Brain microvascular endothelial cell (primary cell): ENCODE measurements around the gene OR52E1.

Source experiments
- DNase-seq: peaks from one replicate; pipeline ENCODE4 v3.0.0-alpha.2; 2020
- H3K27ac ChIP-seq: fragments of 250-450 bp; sonication (Bioruptor Pico); 2 replicates; pipeline ENCODE4 v1.5.1; 2020; ENCODE audit warnings: mild to moderate bottlenecking, moderate library complexity
- H3K27me3 ChIP-seq: fragments of 250-450 bp; sonication (Bioruptor Pico); replicated peaks from 2 replicates; pipeline ENCODE4 v1.5.1; 2020; ENCODE audit warnings: mild to moderate bottlenecking
- H3K36me3 ChIP-seq: fragments of 250-450 bp; sonication (Bioruptor Pico); replicated peaks from 2 replicates; pipeline ENCODE4 v1.5.1; 2020; ENCODE audit warnings: mild to moderate bottlenecking
- H3K4me3 ChIP-seq: 2 replicates; pipeline ENCODE4 v1.5.1; 2011; ENCODE audit warnings: low read depth, mild to moderate bottlenecking, control low read depth, low read length, moderate library complexity
- CTCF ChIP-seq: IDR thresholded peaks from 2 replicates; pipeline ENCODE4 v1.5.1; 2011; ENCODE audit warnings: low read depth, mild to moderate bottlenecking, moderate library complexity, low read length, control low read depth, inconsistent platforms; ENCODE audit errors: missing control alignments
- in situ Hi-C: cut with HindIII; loops from 2 replicates; pipeline ENCODE4 v1.10.0; 2017; ENCODE audit warnings: low sequenced_read_pairs, low pct_ligation_motif_present

OR52E1 gene

GRCh38 chr11:5065027-5065426, 4.3 kb upstream of the OR52E1 start:
- no peak for DNase-seq
- Histone ChIP-seq H3K4me3 (no peak overlapping the region), H3K27me3 (no peaks in the 10 kb centered on the region), H3K36me3 (no peaks in the 10 kb centered on the region), H3K27ac (no peak overlapping the region)
- no peak for TF ChIP-seq CTCF
- in situ Hi-C loops, result no loop called here

GRCh38 chr11:5071799-5072198, 2.4 kb downstream of the OR52E1 start:
- Histone ChIP-seq H3K4me3 (no peak overlapping the region), H3K27ac (no peak overlapping the region), H3K36me3 (no peaks in the 10 kb centered on the region), H3K27me3 (no peaks in the 10 kb centered on the region)
- no peak for DNase-seq
- no peak for TF ChIP-seq CTCF
- in situ Hi-C loops, result no loop called here

- in situ Hi-C loops, result no loop called here
- Histone ChIP-seq H3K36me3 (no peaks in the 10 kb centered on the region), H3K27ac (no peak overlapping the region), H3K27me3 (no peaks in the 10 kb centered on the region), H3K4me3 (no peak overlapping the region)
- TF ChIP-seq CTCF, result no peak
- DNase-seq, result no peak
Measured at GRCh38 chr11:5081405-5081804, 12.0 kb downstream of the OR52E1 start.

GRCh38 chr11:5083602-5084001, 14.2 kb downstream of the OR52E1 start:
- DNase-seq, result no peak
- no peak overlapping the region for H3K27ac ChIP-seq
- no peaks in the 10 kb centered on the region for H3K36me3 ChIP-seq
- no peak for TF ChIP-seq CTCF
- no peak overlapping the region for H3K4me3 ChIP-seq
- in situ Hi-C loops, result no loop called here
- H3K27me3 ChIP-seq, result no peaks in the 10 kb centered on the region

- DNase-seq, result no peak
- Histone ChIP-seq H3K27ac (no peak overlapping the region), H3K27me3 (no peaks in the 10 kb centered on the region), H3K4me3 (no peak overlapping the region), H3K36me3 (no peaks in the 10 kb centered on the region)
- TF ChIP-seq CTCF, result no peak
- in situ Hi-C loops, result no loop called here
Measured at GRCh38 chr11:5088556-5088955, 19.2 kb downstream of the OR52E1 start.

GRCh38 chr11:5090668-5091067, 21.3 kb downstream of the OR52E1 start:
- in situ Hi-C loops, result no loop called here
- Histone ChIP-seq H3K27ac (no peak overlapping the region), H3K27me3 (no peaks in the 10 kb centered on the region), H3K36me3 (no peaks in the 10 kb centered on the region), H3K4me3 (no peak overlapping the region)
- no peak for TF ChIP-seq CTCF
- DNase-seq, result no peak
